Stimulated activated CD4-positive, alpha-beta T cell treated with anti-CD3 and anti-CD28 coated beads, TNF-alpha, amount 100 ng/mL, for 48 hours (primary cell): ENCODE results near the gene TMEM79.
"Not testable (repeated sequence)": the region's sequence is repeated elsewhere in the genome, so short reads cannot be mapped to it uniquely, and the experiment has no call there.

Experiments
- DNase-seq, 3 donors: peaks; one replicate each; pipeline ENCODE4 v3.0.0-alpha.2; 2020; ENCODE audit warnings: low read depth in 3 of 3

Gene TMEM79

DNA sequence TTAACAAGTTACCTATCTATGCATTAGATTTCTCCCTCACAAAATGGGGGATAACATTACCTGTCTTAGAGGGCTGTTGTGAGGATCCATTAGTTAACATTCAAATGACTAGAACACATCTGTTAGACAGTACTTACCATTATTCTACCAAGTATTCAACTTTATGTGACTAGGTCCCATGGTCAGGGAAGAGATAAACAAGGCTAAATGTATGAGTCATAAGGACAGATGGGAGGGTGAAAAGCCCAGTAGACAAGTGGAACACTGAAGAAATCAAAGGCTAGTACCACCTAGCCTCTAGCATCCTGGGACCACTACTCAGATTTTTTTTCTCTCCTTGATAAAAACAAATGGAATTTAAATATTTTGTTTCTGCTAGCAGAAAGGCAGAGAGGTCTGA lies 24.0 kb downstream of the TMEM79 start:
- DNase-seq = no peak

DNA sequence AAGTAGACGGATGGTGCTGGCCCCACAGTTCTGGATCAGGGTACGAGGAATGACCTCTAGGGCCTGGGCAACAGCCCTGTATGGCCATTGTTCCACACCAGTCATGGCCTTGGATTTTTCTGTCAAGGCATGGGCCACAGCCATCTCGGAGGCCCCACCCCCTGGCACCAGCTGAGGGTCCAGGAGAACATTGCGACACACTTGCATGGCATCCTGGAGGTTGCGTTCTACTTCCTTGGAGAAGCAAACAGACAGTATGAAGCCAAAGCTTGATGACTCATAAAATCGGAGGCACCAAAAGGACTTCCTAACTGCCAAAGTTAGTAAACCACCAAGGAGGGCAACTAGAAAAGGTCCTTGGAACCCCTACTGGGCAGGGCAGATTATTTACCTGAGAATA lies 26.8 kb downstream of the TMEM79 start:
- no peak for DNase-seq

DNA sequence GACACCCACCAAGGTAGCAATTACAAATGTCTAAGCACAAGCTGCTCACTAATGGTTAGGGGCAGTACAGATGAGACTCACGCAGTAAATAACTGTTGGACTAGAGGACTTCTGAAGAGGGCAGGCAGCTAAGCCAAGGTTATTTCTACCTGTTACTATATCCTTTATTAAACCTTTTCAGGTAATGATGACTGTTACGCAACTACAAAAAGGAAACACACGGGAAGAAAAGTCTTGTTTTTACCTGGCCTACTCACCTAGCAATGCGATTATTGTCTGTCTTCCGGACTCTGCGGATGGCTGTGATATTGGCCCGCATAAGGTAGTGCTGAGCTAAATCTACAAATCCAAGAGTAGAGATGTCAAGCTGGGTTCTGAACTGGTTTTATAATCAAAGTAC lies 32.8 kb downstream of the TMEM79 start:
- DNase-seq = no peak

DNA sequence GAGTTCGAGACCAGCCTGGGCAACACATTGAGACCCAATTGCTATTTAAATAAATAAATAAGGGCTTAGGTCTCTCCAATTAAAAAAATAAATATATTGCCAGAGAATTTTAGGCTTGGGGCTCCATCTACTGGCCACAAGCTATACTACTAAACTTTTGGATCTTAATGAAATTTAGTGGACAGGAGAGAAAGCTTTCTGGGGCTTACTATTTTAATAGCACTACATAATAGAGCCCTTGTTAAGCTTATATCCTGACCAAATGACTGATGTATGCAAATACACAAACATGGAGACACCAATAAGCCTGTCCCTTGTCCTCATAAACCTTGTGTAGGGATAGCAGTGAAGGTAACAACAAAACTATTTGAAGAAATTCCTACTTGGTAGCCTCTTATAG lies 35.5 kb downstream of the TMEM79 start:
- DNase-seq = no peak

DNA sequence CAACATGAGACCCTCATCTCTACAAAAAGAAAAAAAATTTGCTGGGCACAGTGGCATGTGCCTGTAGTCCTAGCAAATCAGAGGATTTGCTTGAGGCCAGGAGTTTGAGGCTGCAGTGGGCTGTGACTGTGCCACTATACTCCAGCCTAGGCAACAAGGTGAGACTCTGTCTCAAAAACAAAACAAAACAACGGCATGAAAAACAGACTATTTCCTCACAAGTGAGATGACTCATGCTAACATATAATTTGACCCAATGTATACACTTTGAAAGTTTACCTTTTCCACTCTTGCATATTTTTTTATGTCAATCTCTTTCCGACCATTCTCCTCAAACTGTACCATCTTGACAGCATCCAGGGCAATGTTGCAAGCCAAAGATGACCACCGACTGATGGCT lies 36.4 kb downstream of the TMEM79 start:
- no peak for DNase-seq

DNA sequence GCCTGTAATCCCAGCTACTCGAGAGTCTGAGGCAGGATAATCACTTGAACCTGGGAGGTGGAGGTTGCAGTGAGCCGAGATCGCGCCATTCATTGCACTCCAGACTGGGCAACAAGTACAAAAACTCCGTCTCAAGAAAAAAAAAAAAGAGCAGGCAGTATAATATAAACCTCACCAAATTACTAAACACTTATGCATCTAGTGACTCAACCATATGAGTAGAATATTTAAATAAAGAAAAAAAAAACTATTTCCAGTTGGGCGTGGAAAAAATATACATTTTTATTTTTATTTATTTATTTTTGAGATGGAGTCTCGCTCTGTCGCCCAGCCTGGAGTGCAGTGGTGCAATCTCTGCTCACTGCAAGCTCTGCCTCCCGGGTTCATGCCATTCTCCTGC lies 39.1 kb downstream of the TMEM79 start:
- not testable (repeated sequence) for DNase-seq

DNA sequence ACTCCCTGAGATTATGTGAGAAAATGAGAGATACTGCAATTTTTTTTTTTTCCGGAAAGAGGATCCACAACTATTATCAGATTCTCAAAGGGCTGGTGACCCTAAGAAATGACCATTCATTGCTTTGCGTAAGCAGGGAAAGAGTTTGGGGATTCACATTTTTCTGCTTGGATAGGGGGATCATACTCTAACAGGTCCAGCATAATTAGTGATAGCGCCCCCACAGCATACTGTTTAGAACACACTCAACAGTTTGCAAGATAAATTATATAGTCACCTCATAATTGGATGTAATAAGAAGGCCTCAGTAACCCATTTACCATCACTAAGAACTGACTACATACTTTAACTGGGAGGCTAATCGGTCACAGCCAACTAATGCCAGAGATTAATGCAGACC lies 52.1 kb downstream of the TMEM79 start:
- DNase-seq = no peak

DNA sequence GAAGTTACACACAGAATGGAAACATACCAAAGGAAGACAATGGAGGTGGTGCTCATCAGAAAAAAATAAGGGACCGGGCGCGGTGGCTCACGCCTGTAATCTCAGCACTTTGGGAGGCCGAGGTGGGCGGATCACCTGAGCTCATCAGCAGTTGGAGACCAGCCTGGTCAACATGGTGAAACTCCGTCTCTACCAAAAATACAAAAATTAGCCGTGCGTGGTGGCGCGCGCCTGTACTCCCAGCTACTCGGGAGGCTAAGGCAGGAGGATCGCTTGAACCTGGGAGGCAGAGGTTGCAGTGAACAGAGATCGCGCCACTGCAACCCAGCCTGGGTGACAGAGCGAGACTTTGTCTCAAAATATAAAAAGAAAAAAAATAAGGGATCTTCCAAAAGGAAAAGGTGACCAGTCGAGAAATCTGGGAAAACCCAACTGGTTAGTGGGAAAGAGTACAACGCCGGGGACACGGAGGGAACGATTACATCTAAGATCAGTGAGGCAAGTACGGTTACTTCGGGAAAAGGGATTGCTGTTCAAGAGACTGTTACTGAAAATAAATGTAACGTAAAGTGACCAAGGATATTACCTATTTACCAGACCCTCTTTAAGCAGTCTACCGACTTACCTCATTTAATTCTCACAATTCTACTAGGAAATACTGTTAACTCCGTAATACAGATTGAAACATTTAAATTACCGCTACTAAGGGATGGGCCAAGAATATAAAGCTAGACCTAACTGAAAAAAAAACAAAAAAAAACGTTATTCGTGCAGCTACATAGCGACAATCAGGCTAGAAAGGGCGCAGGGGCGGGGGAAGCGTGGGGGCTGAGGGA lies 53.1 kb downstream of the TMEM79 start:
- DNase-seq = no peak

DNA sequence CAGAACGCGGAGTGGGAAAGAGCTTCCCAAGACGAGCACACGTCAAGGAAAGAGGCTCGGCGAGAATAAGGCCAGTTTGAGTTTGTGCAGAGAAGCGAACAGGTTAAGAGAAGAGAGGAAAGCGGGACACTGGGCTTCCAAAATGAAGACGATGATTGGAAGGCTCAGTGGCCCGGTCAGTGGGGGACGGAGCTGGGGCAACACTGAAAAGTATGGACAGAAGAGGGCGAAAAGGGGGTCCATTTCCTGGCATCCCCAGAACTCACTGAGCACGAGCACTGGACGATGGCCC lies 53.7 kb downstream of the TMEM79 start:
- no peak for DNase-seq

DNA sequence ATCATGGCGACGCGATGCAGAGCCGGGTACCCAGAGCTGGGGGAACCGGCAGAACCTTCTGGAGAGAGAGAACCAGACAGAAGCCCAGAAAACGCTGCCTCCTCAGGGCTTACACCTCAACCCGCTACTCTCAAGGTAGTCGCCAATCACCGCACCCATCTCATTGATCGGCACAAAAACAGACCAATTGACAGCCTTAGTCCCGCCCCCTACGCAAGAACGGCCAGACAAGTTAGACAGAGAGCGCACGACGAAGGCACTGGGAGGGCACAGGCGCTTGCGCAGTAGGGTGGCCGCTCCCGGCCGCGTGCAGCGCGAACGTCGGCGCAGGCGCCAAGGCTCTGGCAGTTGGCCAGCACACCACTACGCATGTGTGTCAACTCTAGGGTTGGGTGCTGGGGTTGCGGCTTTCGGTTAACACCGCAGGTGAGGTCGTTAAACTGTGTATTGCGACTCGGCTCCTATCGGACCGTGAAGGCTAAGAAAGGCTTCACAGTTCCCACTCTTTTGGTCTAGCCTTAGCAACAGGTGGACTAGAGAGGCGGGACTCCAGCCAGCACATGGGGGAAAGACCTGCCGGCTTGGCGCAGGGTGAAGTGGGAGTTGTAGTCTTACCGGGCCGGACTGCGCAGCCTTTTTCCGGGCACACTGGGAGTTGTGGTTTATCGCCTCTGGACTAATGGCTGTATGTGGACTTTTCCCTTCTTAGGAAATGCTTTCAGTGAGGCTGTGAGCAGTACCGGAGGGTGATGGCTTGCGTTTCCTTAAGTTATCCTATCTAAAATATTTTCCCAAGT lies 54.3 kb downstream of the TMEM79 start, which contains the start of the genes CCT3 and TSACC:
Gene CCT3, minus strand, starts transcription at position 113 of the 797 bp plus-strand sequence. Its CDS starts 108 bp downstream, at position 5.
Gene TSACC, plus strand, starts transcription at position 347 of the 797 bp plus-strand sequence. CDS start 1,232 bp downstream, outside the sequence.
- peak; percentile 97 to 99 (median 99) for DNase-seq
